ENCODE data around the gene DPP6. TPM values are rescaled to one million over a fixed set of nuclear protein-coding genes. Genes with fewer than 3 reads are reported as not detected.

Gene DPP6
- total RNA-seq, 1 experiment from 2014 or later, result not detected

GRCh38 chr7:154338701-154339506, 286.7 kb downstream of the DPP6 start:
- TF ChIP-seq CTCF (conservative IDR thresholded peaks at IDR 0.05; ENCODE audit: low read depth, low read length), result no peak
- no peak for TF ChIP-seq EZH2 (IDR thresholded peaks at IDR 0.05; ENCODE audit: borderline replicate concordance, low read depth, low read length, poor library complexity, severe bottlenecking)
- no peak for DNase-seq (ENCODE audit: low spot score)
- Histone ChIP-seq H3K27me3 (replicated peaks; ENCODE audit: insufficient read depth, low read depth, low read length, poor library complexity) (no peaks in the 10 kb centered on the region), H3K9me3 (ENCODE audit: low read depth, low read length, poor library complexity, severe bottlenecking) (peaks cover 5% of the 10 kb centered on the region), H3K4me3 (ENCODE audit: low read depth, low read length, poor library complexity, severe bottlenecking) (no peak overlapping the region), H3K27ac (ENCODE audit: low read depth, low read length, poor library complexity, severe bottlenecking) (no peak overlapping the region), H3K4me1 (ENCODE audit: insufficient read depth, low read length, poor library complexity, severe bottlenecking) (no peaks in the 10 kb centered on the region), H3K36me3 (ENCODE audit: insufficient read depth, low read length, poor library complexity, severe bottlenecking) (no peaks in the 10 kb centered on the region)
- ChIA-PET CTCF (no interaction called here), POLR2A (ENCODE audit: low non-redundant PET) (no interaction called here)
- no TSS peak for BruUV-seq (replicated peaks)
- intact Hi-C loops (cut with micrococcal nuclease; ENCODE audit: unreplicated experiment), result no loop called here

GRCh38 chr7:154342971-154343633, 290.9 kb downstream of the DPP6 start:
- Histone ChIP-seq H3K4me3 (ENCODE audit: low read depth, low read length, poor library complexity, severe bottlenecking) (no peak overlapping the region), H3K36me3 (ENCODE audit: insufficient read depth, low read length, poor library complexity, severe bottlenecking) (no peaks in the 10 kb centered on the region), H3K27me3 (replicated peaks; ENCODE audit: insufficient read depth, low read depth, low read length, poor library complexity) (no peaks in the 10 kb centered on the region), H3K4me1 (ENCODE audit: insufficient read depth, low read length, poor library complexity, severe bottlenecking) (no peaks in the 10 kb centered on the region), H3K27ac (ENCODE audit: low read depth, low read length, poor library complexity, severe bottlenecking) (no peak overlapping the region), H3K9me3 (ENCODE audit: low read depth, low read length, poor library complexity, severe bottlenecking) (peaks cover 2% of the 10 kb centered on the region)
- POLR2A ChIA-PET (ENCODE audit: low non-redundant PET), result no interaction called here
- no TSS peak for BruUV-seq (replicated peaks)
- intact Hi-C loops (cut with micrococcal nuclease; ENCODE audit: unreplicated experiment), result no loop called here
- TF ChIP-seq EZH2 (IDR thresholded peaks at IDR 0.05; ENCODE audit: borderline replicate concordance, low read depth, low read length, poor library complexity, severe bottlenecking) (no peak), CTCF (conservative IDR thresholded peaks at IDR 0.05; ENCODE audit: low read depth, low read length) (no peak)
- CTCF ChIA-PET, result no interaction called here
- no peak for DNase-seq (ENCODE audit: low spot score)

- Histone ChIP-seq H3K27me3 (replicated peaks; ENCODE audit: insufficient read depth, low read depth, low read length, poor library complexity) (no peaks in the 10 kb centered on the region), H3K4me3 (ENCODE audit: low read depth, low read length, poor library complexity, severe bottlenecking) (no peak overlapping the region), H3K4me1 (ENCODE audit: insufficient read depth, low read length, poor library complexity, severe bottlenecking) (no peaks in the 10 kb centered on the region), H3K36me3 (ENCODE audit: insufficient read depth, low read length, poor library complexity, severe bottlenecking) (no peaks in the 10 kb centered on the region), H3K9me3 (ENCODE audit: low read depth, low read length, poor library complexity, severe bottlenecking) (no peaks in the 10 kb centered on the region), H3K27ac (ENCODE audit: low read depth, low read length, poor library complexity, severe bottlenecking) (no peak overlapping the region)
- TF ChIP-seq EZH2 (IDR thresholded peaks at IDR 0.05; ENCODE audit: borderline replicate concordance, low read depth, low read length, poor library complexity, severe bottlenecking) (no peak), CTCF (conservative IDR thresholded peaks at IDR 0.05; ENCODE audit: low read depth, low read length) (no peak)
- POLR2A ChIA-PET (ENCODE audit: low non-redundant PET), result no interaction called here
- no TSS peak for BruUV-seq (replicated peaks)
- DNase-seq (ENCODE audit: low spot score), result no peak
- CTCF ChIA-PET, result no interaction called here
- intact Hi-C loops (cut with micrococcal nuclease; ENCODE audit: unreplicated experiment), result no loop called here
These were observed 291.7 kb downstream of the DPP6 start for GRCh38 chr7:154343778-154344412.

All from A673 (cell line).